ENCODE results near the gene AMOTL1.

The AMOTL1 gene

GRCh38 chr11:94746721-94747120 is 21.4 kb upstream of the AMOTL1 start:
- DNase-seq = no peak

- DNase-seq = no peak
Measured at GRCh38 chr11:94747146-94747545, 21.0 kb upstream of the AMOTL1 start.

GRCh38 chr11:94747601-94748041 is 20.5 kb upstream of the AMOTL1 start:
- DNase-seq = no peak

DNA sequence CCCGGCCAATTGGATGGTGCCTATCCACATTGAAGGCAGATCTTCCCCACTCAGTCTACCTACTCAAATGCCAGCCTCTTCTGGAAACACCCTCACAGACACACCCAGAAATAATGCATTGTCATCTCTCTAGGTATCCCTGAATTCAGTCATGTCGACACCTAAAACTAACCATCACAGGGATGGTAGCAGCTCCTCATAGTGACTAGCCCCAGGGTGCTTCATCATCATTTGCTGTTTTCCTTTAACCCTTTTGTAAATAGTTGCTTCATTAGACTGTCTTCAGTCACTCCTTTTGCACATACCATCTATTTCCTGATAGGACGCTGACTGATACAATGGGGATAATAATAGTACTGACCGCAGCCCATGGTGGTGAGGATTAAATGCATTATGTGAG is 18.8 kb upstream of the AMOTL1 start:
- no peak for DNase-seq

DNA sequence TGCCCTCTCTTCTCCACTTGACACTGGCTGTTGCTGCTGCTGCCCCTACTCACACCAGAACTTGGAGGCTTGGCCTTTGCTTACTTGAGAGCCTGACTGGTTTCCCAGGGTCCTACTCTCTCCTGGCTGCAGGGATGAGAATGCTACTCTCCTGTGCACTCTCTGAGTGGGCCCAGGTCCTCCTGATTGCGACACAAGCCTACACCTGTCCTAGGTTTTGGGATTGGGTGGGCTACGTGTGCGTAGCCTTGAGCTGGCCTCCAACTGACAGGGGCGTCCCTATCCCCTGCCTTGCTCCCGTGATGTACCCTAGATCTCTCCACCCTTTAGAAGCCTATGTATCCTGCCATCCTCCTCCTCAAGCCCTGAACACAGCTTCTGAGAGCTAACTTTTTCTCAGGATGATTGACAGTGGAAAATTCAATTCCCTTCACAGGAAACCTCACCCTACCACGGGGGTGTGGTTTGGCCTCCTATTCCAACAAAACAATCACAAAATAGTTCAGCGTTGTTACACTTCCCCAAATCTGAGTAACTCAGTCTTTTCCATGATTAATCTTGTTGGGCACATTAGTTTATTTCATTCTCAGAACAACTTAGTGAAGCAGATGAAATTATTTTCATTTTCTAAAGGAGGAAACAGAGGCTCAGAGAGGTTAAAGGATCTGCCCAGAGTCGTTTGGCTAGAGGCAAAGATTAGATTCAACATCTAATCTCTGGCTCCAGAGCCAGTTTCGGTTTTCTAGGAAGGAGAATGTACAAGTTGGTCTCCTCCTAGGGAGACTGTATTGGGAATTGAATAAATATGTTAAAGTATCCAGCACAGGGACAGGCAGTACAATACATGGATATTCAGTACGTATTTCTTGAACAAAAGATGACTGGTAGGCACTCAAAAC is 17.6 kb upstream of the AMOTL1 start:
- no peak for DNase-seq

GRCh38 chr11:94751218-94751609 is 16.9 kb upstream of the AMOTL1 start:
- DNase-seq = no peak

DNA sequence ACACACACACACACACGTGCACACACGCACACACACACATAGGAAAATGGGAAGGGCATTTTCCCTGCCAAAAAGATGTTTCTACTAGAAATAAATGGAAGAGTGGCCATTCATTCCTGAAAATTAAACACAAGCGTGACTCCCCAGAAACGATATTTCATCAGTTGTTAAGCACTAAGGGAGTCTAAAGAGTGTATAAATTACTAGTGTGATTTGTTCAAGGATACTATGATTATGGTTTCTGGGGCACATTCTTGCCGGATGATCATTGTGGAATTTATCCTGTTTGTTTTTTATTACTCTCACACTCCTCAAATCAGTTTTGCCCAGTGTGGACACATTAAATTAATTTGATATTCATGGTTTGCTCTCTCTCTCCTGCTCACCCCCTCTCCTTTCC is 16.4 kb upstream of the AMOTL1 start:
- no peak for DNase-seq

DNA sequence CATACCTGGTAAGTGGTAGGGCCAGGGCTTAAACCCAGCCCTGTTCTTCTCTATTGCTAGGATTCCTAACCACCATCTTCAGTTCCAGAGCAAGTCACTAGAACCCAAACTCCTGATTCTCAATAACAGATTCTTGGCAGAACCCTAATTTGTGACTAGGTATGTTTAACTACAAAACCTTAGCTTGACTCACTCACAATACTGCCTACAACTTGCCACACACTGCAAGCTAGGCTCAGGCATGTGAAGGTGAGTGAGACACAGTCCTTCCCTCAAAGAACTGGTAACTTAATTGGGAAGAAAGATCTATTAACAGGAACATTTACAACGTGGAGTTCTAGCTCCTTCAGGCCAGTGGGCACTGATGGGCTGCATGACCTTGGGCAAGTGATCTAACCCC is 14.5 kb upstream of the AMOTL1 start:
- DNase-seq = no peak

GRCh38 chr11:94754335-94754734 is 13.8 kb upstream of the AMOTL1 start:
- no peak for DNase-seq

GRCh38 chr11:94754819-94755218 is 13.3 kb upstream of the AMOTL1 start:
- no peak for DNase-seq

- DNase-seq = no peak
Measured at GRCh38 chr11:94755494-94755893, 12.7 kb upstream of the AMOTL1 start.

DNA sequence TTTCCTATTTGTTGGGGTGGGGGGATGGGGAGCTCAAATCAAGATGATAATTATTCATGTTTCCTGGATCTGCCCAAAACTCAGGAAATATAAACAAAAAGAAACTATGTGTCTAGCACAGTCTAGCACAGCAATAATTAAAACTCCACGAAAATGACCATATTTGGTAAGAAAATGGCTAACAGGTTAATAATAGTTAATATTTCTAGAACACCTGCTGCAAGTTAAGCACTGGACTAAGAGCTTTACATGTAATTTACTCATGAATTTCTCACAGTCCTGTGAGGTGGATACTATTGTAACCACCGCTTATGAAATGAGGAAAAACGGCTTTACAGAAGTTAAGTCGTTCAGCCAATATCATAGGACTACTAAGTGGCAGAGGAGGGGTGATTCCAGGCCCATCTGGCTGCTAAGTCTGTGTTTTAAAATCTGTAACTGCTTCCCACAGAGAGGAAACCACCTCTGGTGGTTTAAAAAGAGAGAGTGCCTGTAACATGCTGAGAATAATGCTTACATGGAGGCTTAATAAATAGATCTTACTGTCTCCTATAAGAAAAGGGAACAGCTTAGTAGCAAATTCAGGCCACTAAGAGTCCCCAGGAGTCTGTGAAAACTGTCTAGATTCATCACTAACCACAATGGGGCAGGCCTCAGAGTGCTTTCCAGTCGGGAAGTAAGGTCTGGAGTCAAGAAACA is 11.0 kb upstream of the AMOTL1 start:
- no peak for DNase-seq

GRCh38 chr11:94758666-94759065 is 9.5 kb upstream of the AMOTL1 start:
- no peak for DNase-seq

DNA sequence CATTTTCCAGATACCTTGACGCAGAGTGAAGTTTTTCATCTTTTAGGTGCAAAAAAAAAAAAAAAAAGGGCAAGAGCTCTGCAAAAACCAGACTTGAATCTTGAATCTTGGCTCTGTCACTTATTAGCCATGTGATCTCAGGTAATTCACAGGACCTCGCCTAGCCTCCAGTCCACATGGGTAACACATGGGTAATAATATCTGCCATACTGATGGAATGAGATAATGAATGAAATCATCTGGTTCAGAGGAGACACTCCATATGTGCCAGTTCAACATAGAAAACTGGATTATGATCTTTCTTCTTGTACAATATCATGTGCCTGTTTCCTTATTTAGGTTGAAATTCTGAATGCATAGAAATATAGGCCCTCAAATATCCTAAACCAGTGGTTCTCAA is 8.6 kb upstream of the AMOTL1 start:
- no peak for DNase-seq

- DNase-seq = no peak
Measured at GRCh38 chr11:94760296-94760695, 7.9 kb upstream of the AMOTL1 start.

DNA sequence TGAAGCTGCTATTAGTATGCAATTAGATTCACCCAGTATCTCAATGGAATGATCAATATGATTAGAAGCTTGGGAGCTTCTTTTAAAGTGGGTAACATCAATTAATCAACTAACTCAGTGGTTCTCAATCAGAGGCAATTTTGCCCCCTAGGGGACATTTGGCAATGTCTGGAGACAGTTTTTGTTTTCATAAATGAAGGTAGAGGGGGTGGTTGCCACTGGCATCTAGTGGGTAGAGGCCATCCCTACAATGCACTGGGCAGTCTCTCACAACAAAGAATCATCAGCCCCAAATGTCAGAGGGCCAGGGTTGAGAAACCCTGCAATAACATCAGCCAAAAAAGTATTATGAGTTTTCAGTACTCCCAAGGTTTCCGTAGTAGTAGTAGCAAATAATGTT is 5.9 kb upstream of the AMOTL1 start:
- no peak for DNase-seq

DNA sequence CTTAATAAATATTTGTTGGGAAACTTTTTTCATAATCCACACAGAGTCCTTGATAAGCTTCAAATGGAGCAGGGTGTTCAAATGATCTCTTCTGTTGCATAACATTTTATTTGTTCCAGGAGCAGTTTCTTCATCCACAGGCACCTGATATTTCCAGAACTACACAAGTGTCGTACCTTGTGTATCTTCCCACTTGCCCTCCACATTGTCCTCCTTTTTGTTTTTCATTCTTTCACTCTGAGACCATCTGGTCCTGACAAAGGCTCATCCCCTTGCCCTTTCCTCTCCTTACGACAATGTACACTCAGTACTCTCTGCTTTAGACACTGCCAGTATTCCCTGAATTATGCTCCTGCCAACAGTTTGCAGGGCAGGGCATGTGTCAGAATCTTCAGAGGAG is 5.2 kb upstream of the AMOTL1 start:
- no peak for DNase-seq

DNA sequence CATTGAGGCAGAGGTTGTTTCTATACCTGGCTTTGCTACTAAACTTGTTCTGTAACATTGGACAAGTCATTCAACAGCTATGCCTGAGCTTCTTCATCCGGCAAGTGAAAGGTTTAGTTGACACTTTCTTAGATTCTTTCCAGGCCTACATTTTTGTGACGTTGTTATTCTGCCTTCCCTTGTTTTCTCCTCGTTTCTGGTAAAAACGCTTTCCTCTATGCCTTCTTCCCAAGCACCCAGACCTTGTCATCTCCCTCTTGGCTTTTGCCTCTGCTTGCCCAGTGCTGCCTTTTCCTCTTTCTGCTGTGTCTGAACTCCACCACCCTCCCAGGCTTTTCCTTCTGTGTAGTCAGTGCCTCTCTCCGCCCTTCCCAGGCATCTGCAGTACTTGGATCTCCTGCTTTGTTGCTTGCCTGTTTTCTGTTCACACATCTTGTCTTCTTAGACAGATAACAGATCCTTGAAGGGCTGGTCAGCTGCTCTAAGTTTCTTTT is 1.4 kb upstream of the AMOTL1 start:
- no peak for DNase-seq

- DNase-seq = no peak
Measured at GRCh38 chr11:94767291-94767690, 865 bp upstream of the AMOTL1 start.

DNA sequence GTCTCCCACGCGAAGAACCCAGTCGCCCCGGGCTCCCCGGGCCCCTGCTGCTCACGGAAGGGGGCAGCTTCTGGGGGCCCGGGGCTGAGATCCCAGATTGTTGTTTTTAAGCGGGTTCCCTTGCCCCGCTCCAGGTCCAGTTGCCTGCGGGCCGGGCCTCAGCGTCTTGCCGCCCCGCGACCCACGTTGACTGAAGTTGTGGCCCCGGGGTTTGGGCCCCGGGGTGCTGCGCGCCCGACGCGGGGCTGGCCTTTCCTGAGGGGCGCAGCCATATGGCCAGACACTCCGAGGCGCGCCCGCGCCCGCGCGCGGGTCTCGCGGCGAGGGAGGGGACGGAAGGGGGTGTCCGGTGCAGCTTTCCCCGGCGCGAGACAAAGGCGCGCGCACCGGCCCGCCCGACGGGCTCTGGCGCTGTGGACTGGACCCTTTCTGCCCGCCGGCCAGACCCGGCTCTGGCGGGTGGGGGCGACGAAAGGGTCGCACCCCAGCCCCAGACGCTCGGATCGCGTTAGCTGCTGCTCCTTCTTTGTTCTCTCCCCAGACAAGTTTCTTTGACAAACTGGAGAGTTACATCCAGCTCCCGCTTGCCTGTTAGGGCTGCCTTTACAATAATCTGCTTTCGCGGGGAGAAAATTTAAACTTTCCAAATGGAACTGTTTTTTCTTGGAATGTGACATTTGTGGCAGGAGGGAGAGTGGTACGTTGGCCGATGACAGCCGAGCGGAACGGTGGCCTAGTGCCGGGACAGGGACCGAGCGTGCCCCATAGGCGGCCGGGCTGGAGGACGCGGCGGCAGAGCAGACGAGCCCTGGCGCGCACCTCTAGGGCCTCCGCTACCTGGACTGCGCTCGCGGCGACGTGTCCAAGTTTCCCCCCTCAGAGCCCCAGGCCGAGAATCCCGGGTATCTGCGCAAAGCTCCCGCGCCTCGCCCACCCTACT is 716 bp downstream of the AMOTL1 start:
- no peak for DNase-seq

GRCh38 chr11:94769880-94770279 is 1.7 kb downstream of the AMOTL1 start:
- no peak for DNase-seq

DNA sequence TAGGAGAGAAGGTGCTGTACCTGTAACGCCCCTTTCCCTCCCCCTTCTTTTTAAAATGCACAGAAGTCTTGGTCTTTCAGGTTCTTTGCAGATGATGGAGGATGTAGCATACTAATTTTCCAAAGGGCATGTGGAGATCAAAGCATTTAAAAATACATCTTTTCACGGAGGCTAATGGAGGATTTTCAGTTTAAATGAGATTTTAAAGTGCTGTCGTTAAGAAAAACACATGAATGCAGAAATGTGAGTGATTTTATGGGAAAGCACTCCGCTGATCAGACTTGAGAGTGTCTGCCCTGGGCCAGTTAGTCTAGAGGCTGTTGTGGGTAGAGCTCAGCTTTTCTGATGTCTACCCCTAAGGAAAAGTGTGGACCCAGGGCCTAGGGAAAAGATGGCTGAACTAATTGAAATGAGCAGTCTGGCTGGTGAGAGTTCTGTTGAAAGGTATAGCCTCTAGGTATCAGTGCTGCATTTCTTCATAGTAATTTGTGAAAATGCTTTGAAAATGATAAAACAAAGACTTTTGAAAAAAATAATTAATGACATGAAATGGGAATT is 2.5 kb downstream of the AMOTL1 start:
- no peak for DNase-seq

DNA sequence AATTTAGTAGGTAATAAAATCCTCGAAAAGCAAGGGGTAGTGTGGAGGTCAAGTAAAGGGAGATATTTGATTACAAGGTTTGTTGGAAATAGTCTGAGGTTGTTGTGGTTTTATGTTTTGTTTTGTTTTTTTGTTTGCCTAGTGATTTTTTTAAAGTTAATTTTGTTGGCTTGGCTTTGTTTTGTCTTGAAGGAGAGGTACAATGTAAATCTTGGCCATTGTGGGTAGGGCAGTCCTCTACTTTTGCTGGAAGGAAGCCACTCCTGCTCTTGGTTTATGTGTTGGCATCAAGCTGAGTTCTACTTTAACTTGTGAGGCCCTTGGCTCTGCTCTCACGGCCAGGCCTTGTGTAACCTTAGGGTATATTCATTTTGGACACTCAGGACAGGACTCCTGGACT is 3.2 kb downstream of the AMOTL1 start:
- DNase-seq = no peak

Data from RPMI8226 (cell line).